Natural killer cell (primary cell): ENCODE data around the gene FOXP1. TPM values are rescaled to one million over a fixed set of nuclear protein-coding genes. Genes with fewer than 3 reads are reported as not detected.

Experiments
- ATAC-seq, 3 donors: fragments of 150-1000 bp in 2 of 3; fragments of 200-7000 bp in 1 of 3; cut with Tn5 transposase; 1 replicate in 1 of 3; 2 replicates in 2 of 3; pipeline ENCODE4 v1.10.0; 2021; ENCODE audit warnings: mild to moderate bottlenecking in 2 of 3, moderate library complexity in 2 of 3
- DNase-seq, 2 donors: peaks; one replicate each; pipeline versions ENCODE4 v3.0.0 to v3.0.0-alpha.2; 2013 to 2021; ENCODE audit warnings: mixed read lengths in 1 of 2
- H3K27ac ChIP-seq: one replicate; pipeline ENCODE4 v1.5.1; 2013; ENCODE audit warnings: mild to moderate bottlenecking, low read length
- H3K27me3 ChIP-seq: one replicate; pipeline ENCODE4 v1.6.1; 2013; ENCODE audit warnings: low read length; ENCODE audit not compliant: control insufficient read depth, insufficient read depth
- H3K36me3 ChIP-seq: one replicate; pipeline ENCODE4 v1.6.1; 2013; ENCODE audit warnings: low read length; ENCODE audit not compliant: control insufficient read depth, insufficient read depth
- H3K4me1 ChIP-seq: one replicate; pipeline ENCODE4 v1.6.1; 2013; ENCODE audit warnings: low read length; ENCODE audit not compliant: control insufficient read depth, insufficient read depth
- H3K4me3 ChIP-seq: one replicate; pipeline ENCODE4 v1.5.1; 2013; ENCODE audit warnings: low read length
- H3K9me3 ChIP-seq: one replicate; pipeline ENCODE4 v1.6.1; 2013; ENCODE audit warnings: low read length; ENCODE audit not compliant: control insufficient read depth, insufficient read depth
- H3K27ac Mint-ChIP-seq, 2 donors: one replicate each; pipeline ENCODE4 v1.8.0; 2022; ENCODE audit warnings: mild to moderate bottlenecking in 2 of 2, mixed read lengths in 2 of 2, moderate library complexity in 1 of 2
- H3K27me3 Mint-ChIP-seq, 2 donors: one replicate each; pipeline ENCODE4 v1.8.0; 2022; ENCODE audit warnings: low read depth in 2 of 2, mixed read lengths in 2 of 2
- H3K36me3 Mint-ChIP-seq: one replicate; pipeline ENCODE4 v1.8.0; 2022; ENCODE audit warnings: mixed read lengths
- H3K4me1 Mint-ChIP-seq, 2 donors: one replicate each; pipeline ENCODE4 v1.8.0; 2022; ENCODE audit warnings: mixed read lengths in 2 of 2
- H3K4me3 Mint-ChIP-seq: one replicate; pipeline ENCODE4 v1.8.0; 2022; ENCODE audit warnings: mild to moderate bottlenecking, moderate library complexity, mixed read lengths
- H3K9me3 Mint-ChIP-seq, 2 donors: one replicate each; pipeline ENCODE4 v1.8.0; 2022; ENCODE audit warnings: mixed read lengths in 2 of 2
- CTCF ChIP-seq: fragments of 200-600 bp; IDR thresholded peaks from one replicate; pipeline ENCODE4 v1.8.0; 2022; ENCODE audit warnings: antibody characterized with exemption
- WGBS: methylation state at CpG from one replicate; pipeline ENCODE4 v1.1.7; 2013; ENCODE audit warnings: missing lambda C conversion rate; ENCODE audit not compliant: insufficient coverage; 5-methylcytosine and 5-hydroxymethylcytosine counted together
- intact Hi-C: fragments of 100-400 bp; cut with micrococcal nuclease; formaldehyde crosslinking; loops from one replicate; pipeline ENCODE4 v1.14.2; 2022
- total RNA-seq, 4 donors: library from RNA; stranded (reverse); fragments of 120-200 nt in 1 of 4; gene quantifications; one replicate each; pipeline versions ENCODE4 v1.2.3 to v1.2.4, GENCODE V29; 2013 to 2022

The FOXP1 gene
- total RNA-seq, 3 donors from 2014 or later (not counting 1 experiment from before 2014, with no cell fraction given), result 166 to 185 (median 166) TPM

GRCh38 chr3:71012971-71013370 lies 570.6 kb downstream of the FOXP1 start:
- Mint-ChIP-seq H3K9me3 (no peaks in the 10 kb centered on the region), H3K36me3 (peaks cover 6% of the 10 kb centered on the region), H3K4me1 (peaks cover 52 to 54% of the 10 kb centered on the region in 2 donors), H3K4me3 (no peak overlapping the region), H3K27me3 (no peaks in the 10 kb centered on the region), H3K27ac (peak overlapping the region in 1 of 2 donors; percentile 15)
- no peak overlapping the region for H3K4me3 ChIP-seq
- H3K27ac ChIP-seq, result no peak overlapping the region
- ATAC-seq, result no peak
- peaks cover 19% of the 10 kb centered on the region for H3K36me3 ChIP-seq
- intact Hi-C loops, result loop anchor here (5.0 kb wide), 1 partner anchor 214 kb away; no protein-coding TSS in a partner anchor
- TF ChIP-seq CTCF, result no peak
- no peaks in the 10 kb centered on the region for H3K27me3 ChIP-seq
- WGBS, result no CpG with 5 or more reads among the region's 1 CpG
- H3K4me1 ChIP-seq, result peaks cover 12% of the 10 kb centered on the region
- DNase-seq, result no peak
- H3K9me3 ChIP-seq, result no peaks in the 10 kb centered on the region

- no peak for TF ChIP-seq CTCF
- intact Hi-C loops, result loop anchor here (2.0 to 5.0 kb wide), 2 partner anchors 53 to 216 kb away; no protein-coding TSS in a partner anchor
- 0% methylated on average over 1 of the region's 6 CpGs for WGBS
- H3K36me3 Mint-ChIP-seq, result peaks cover 6% of the 10 kb centered on the region
- H3K27me3 ChIP-seq, result no peaks in the 10 kb centered on the region
- ATAC-seq (no peak), DNase-seq (peak in 1 of 2 donors; percentile 48)
- H3K4me3 ChIP-seq, result no peak overlapping the region
- peak overlapping the region; percentile 62 for H3K27ac ChIP-seq
- H3K27ac Mint-ChIP-seq, result peak overlapping the region; percentile 75 to 87
- no peaks in the 10 kb centered on the region for H3K27me3 Mint-ChIP-seq
- H3K36me3 ChIP-seq, result peaks cover 19% of the 10 kb centered on the region
- no peak overlapping the region for H3K4me3 Mint-ChIP-seq
- H3K9me3 ChIP-seq, result no peaks in the 10 kb centered on the region
- H3K4me1 ChIP-seq, result peaks cover 12% of the 10 kb centered on the region
- peaks cover 58 to 61% of the 10 kb centered on the region in 2 donors for H3K4me1 Mint-ChIP-seq
- no peaks in the 10 kb centered on the region for H3K9me3 Mint-ChIP-seq
Measured at GRCh38 chr3:71011565-71012287, 571.8 kb downstream of the FOXP1 start.

- TF ChIP-seq CTCF, result no peak
- peaks cover 12% of the 10 kb centered on the region for H3K4me1 ChIP-seq
- whole genome bisulfite sequencing, result 48% methylated on average over 2 of the region's 3 CpGs
- no peaks in the 10 kb centered on the region for H3K9me3 Mint-ChIP-seq
- peak overlapping the region; percentile 62 for H3K27ac ChIP-seq
- DNase-seq, result peak in 1 of 2 donors; percentile 87
- no peaks in the 10 kb centered on the region for H3K9me3 ChIP-seq
- intact Hi-C loops, result loop anchor here (2.0 to 5.0 kb wide), 2 partner anchors 54 to 216 kb away; no protein-coding TSS in a partner anchor
- H3K4me3 ChIP-seq, result no peak overlapping the region
- peaks cover 56% of the 10 kb centered on the region in 2 donors for H3K4me1 Mint-ChIP-seq
- no peaks in the 10 kb centered on the region for H3K27me3 Mint-ChIP-seq
- peaks cover 6% of the 10 kb centered on the region for H3K36me3 Mint-ChIP-seq
- peak overlapping the region; percentile 25 for H3K4me3 Mint-ChIP-seq
- H3K36me3 ChIP-seq, result peaks cover 19% of the 10 kb centered on the region
- peak overlapping the region; percentile 75 to 87 for H3K27ac Mint-ChIP-seq
- peak; percentile 44 to 67 (median 61) for ATAC-seq
- H3K27me3 ChIP-seq, result no peaks in the 10 kb centered on the region
Measured at GRCh38 chr3:71010726-71011455, 572.6 kb downstream of the FOXP1 start.
